Transverse colon (tissue), 4 donors: ENCODE measurements around the gene SYNJ2. TPM values are rescaled to one million over a fixed set of nuclear protein-coding genes. Genes with fewer than 3 reads are reported as not detected.

ENCODE experiments used
- DNase-seq: peaks from one replicate; pipeline ENCODE4 v3.0.0-alpha.2; 2019
- H3K27ac ChIP-seq, 4 donors: fragments of 200-600 bp; sonication (generic); 2 replicates each; pipeline ENCODE4 v1.5.1; 2016 to 2018; ENCODE audit warnings: inconsistent platforms in 4 of 4
- H3K27me3 ChIP-seq: fragments of 200-600 bp; sonication (generic); 2 replicates; pipeline ENCODE4 v1.5.1; 2017; ENCODE audit warnings: inconsistent platforms
- H3K36me3 ChIP-seq, 4 donors: fragments of 200-600 bp; sonication (generic); 2 replicates each; pipeline ENCODE4 v1.5.1; 2017 to 2019; ENCODE audit warnings: inconsistent platforms in 4 of 4
- H3K4me1 ChIP-seq, 4 donors: fragments of 200-600 bp; sonication (generic); 2 replicates each; pipeline ENCODE4 v1.5.1; 2017 to 2020; ENCODE audit warnings: inconsistent platforms in 4 of 4
- H3K4me3 ChIP-seq, 4 donors: fragments of 200-600 bp; sonication (generic); 1 replicate in 1 of 4; 2 replicates in 3 of 4; pipeline versions ENCODE4 v1.5.1 to v1.6.1; 2017 to 2019; ENCODE audit warnings: inconsistent platforms in 4 of 4
- H3K9me3 ChIP-seq, 2 donors: fragments of 200-600 bp; sonication (generic); 2 replicates each; pipeline ENCODE4 v1.5.1; 2017 to 2019; ENCODE audit warnings: inconsistent platforms in 2 of 2
- EP300 ChIP-seq: sonication (generic); formaldehyde crosslinking; IDR thresholded peaks from one replicate; pipeline ENCODE4 v1.6.1; 2017; ENCODE audit warnings: antibody characterized with exemption, low read depth
- POLR2A ChIP-seq: fragments of 450-650 bp; IDR thresholded peaks from one replicate; pipeline ENCODE4 v1.6.1; 2016; ENCODE audit warnings: antibody characterized with exemption, mild to moderate bottlenecking, moderate library complexity
- POLR2AphosphoS5 ChIP-seq, 3 donors: sonication (generic); formaldehyde crosslinking; IDR thresholded peaks; one replicate each; pipeline ENCODE4 v1.6.1; 2016; ENCODE audit warnings: antibody characterized with exemption in 3 of 3
- WGBS, 2 donors: methylation state at CpG; one replicate each; pipeline ENCODE4 v1.1.5; 2018; ENCODE audit warnings: low coverage in 1 of 2; 5-methylcytosine and 5-hydroxymethylcytosine counted together
- in situ Hi-C, 4 donors: fragments of 200-750 bp; cut with MboI; loops; one replicate each; pipeline versions ENCODE4 v1.15.0 to v1.15.1; 2017; ENCODE audit warnings: low sequenced_read_pairs in 3 of 4, low pct_ligation_motif_present in 1 of 4, low pct_unique_long_range_greater_than_20kb in 1 of 4
- intact Hi-C: fragments of 100-400 bp; cut with DNase I; formaldehyde crosslinking; loops from one replicate; pipeline ENCODE4 v1.15.1; 2023; ENCODE audit warnings: low total_unique reads
- total RNA-seq, 4 donors: library from RNA; depleted of rRNA; stranded (reverse); fragments of >200 nt; gene quantifications; one replicate each; pipeline ENCODE4 v1.1.0, GENCODE V29; 2016
- TF ChIP-seq, protein P1 (sequence below), 5 experiments: fragments of 200-600 bp in 3 of 5; fragments of 450-650 bp in 2 of 5; sonication (generic) in 3 of 5; IDR thresholded peaks; 1 replicate in 2 of 5; 2 replicates in 3 of 5; pipeline ENCODE4 v1.5.1; 2016 to 2017; ENCODE audit warnings: antibody characterized with exemption in 5 of 5, inconsistent platforms in 3 of 5, mild to moderate bottlenecking in 2 of 5, moderate library complexity in 1 of 5

Gene SYNJ2
- total RNA-seq, 4 donors from 2014 or later = 27.8 to 42.6 (median 31.8) TPM

DNA sequence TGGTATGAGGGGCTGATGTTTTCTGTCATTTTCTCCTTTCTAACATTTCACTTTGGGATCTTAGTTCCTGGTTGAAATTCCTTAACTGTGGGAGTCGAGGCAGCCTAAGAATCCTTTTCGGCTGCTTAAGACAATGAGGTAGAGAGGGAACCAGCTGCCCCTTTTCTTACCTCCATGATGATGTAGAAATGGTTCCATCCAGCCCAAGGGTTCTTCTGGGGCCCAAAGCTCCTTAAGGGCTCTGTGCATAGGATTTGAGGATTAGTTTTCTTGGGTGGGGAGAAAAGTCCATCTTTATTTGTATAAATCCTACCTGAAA, 33.5 kb downstream of the SYNJ2 start:
- no peaks in the 10 kb centered on the region for H3K9me3 ChIP-seq
- DNase-seq = no peak
- H3K27me3 ChIP-seq = no peaks in the 10 kb centered on the region
- intact Hi-C loops = no loop called here
- WGBS, 2 donors = 88 to 100% methylated on average over 1 to 2 of the region's 2 CpGs
- H3K36me3 ChIP-seq = no peaks in the 10 kb centered on the region
- no peak overlapping the region for H3K4me3 ChIP-seq
- no peak overlapping the region for H3K27ac ChIP-seq
- H3K4me1 ChIP-seq = peaks cover 0 to 18% (median 6%) of the 10 kb centered on the region in 4 donors
- no peak for TF ChIP-seq POLR2AphosphoS5 (IDR thresholded peaks at IDR 0.05)
- TF ChIP-seq POLR2A = no peak
- TF ChIP-seq, protein P1, sequence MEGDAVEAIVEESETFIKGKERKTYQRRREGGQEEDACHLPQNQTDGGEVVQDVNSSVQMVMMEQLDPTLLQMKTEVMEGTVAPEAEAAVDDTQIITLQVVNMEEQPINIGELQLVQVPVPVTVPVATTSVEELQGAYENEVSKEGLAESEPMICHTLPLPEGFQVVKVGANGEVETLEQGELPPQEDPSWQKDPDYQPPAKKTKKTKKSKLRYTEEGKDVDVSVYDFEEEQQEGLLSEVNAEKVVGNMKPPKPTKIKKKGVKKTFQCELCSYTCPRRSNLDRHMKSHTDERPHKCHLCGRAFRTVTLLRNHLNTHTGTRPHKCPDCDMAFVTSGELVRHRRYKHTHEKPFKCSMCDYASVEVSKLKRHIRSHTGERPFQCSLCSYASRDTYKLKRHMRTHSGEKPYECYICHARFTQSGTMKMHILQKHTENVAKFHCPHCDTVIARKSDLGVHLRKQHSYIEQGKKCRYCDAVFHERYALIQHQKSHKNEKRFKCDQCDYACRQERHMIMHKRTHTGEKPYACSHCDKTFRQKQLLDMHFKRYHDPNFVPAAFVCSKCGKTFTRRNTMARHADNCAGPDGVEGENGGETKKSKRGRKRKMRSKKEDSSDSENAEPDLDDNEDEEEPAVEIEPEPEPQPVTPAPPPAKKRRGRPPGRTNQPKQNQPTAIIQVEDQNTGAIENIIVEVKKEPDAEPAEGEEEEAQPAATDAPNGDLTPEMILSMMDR (IDR thresholded peaks at IDR 0.05) = no peak
- no peak for TF ChIP-seq EP300
- in situ Hi-C loops = no loop called here

DNA sequence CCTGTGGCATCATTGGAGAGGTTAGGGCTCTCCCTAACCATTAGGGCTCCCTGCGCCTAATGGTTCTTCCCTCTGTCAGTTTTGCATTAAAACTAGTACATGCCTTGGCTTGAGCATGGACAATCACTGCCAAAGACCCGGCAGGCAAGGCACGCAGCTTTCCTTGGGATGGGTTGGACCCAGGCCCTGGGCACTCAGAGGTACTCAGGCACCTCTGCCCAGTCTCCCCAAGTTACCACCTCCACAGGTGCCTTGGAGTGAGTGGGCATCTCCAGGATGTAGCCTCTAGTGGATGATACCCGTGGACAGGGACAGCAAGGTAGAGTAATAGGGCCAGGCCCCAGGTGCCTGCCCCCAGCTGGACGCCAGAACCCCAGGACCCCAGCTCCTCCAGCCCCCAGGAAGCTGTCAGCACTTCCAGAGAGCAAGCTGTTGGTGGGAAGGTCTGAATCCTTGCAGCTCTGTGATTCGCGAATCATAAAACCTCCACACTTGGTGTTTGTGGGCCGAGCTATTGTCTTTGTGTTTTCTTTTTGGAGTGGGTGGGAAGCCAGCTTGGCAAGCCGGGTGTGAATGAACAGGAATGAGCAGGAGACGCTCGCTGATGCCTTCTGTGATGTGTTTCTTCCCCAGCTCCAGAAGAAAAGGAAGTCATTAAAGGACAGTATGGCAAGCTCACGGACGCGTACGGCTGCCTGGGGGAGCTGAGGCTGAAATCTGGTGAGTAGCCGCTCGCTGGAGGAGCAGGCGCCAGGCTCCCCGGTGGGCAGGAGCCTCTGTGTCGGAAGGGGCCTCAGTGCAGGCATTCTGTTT, 35.1 kb downstream of the SYNJ2 start:
- Histone ChIP-seq H3K36me3 (no peaks in the 10 kb centered on the region), H3K27me3 (no peaks in the 10 kb centered on the region), H3K4me3 (no peak overlapping the region), H3K27ac (no peak overlapping the region), H3K4me1 (peaks cover 0 to 11% (median under 1%) of the 10 kb centered on the region in 4 donors), H3K9me3 (no peaks in the 10 kb centered on the region)
- DNase-seq = no peak
- 87 to 89% methylated on average over 9 to 20 of the region's 20 CpGs for WGBS, 2 donors
- TF ChIP-seq POLR2A (no peak), POLR2AphosphoS5 (IDR thresholded peaks at IDR 0.05) (no peak), EP300 (no peak)
- TF ChIP-seq, protein P1 (IDR thresholded peaks at IDR 0.05) = no peak
- intact Hi-C loops = no loop called here
- in situ Hi-C loops = no loop called here

DNA sequence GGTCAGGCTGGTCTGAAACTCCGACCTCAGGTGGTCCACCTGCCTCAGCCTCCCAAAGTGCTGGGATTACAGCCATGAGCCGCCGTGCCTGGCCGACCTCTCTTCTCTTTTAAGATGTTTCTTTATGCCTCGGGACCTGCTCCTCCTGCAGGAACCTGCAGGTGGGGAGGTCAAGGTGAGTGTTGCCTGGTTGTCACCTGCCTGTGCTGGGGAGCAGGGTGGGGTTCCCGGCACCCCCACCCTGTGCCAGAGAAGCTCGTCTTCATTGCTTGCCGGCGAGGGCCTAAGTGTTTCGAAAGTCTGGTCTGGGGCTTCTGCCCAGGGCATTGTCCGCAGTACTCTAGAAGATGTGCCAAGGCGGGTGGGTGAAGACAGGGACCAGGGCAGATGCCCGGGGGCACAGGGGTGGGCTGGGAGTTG, 36.0 kb downstream of the SYNJ2 start:
- H3K27me3 ChIP-seq = no peaks in the 10 kb centered on the region

DNA sequence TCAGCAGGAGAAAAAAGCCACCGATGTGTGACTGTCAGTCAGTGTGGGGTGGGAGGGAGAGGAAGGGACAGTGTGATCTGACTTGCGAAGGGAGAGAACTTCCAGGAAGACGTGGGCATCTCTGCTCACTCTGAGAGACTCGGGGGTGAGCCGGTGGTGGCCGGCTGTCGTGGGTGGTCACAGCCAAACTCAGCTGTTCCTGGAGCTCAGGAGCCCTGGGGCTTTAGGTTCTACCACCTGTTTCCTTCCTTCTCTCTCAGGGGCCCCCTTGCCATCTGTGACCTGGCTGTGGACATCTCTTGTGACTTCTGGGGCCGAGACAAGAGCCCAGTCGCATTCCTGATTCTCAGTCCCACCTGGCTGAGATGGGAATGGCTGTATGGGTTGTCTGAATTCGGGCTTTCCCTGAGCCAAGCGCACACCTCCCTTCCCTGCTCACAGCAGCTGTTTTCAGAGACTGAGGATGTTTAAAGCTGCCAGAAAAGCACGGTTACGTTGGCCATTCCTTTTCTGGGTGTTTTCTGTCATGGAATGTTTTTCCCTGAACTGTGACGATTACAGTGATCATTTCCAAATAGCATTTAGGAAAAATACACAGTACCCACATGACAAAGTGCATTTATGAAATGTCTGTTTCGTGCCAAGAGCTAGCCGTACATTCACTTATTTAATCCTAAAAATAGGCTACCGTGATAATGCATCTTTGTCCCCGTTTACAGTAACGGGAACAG, 36.5 kb downstream of the SYNJ2 start:
- no peak for DNase-seq
- Histone ChIP-seq H3K36me3 (no peaks in the 10 kb centered on the region), H3K27me3 (no peaks in the 10 kb centered on the region), H3K27ac (peak overlapping the region; percentile 43 to 61 (median 58)), H3K9me3 (no peaks in the 10 kb centered on the region), H3K4me3 (no peak overlapping the region), H3K4me1 (peaks cover 0 to 11% (median 0%) of the 10 kb centered on the region in 4 donors)
- WGBS, 2 donors = 70 to 84% methylated on average over 8 to 19 of the region's 19 CpGs
- intact Hi-C loops = no loop called here
- TF ChIP-seq POLR2A (no peak), EP300 (peak; percentile 63), POLR2AphosphoS5 (IDR thresholded peaks at IDR 0.05) (peak in 1 of 3 donors; percentile 35)
- TF ChIP-seq, protein P1 (IDR thresholded peaks at IDR 0.05) = no peak
- in situ Hi-C loops = no loop called here

More for the DNA sequence above, 36.0 kb downstream of the SYNJ2 start:
- in situ Hi-C loops = no loop called here
- Histone ChIP-seq H3K27ac (peak overlapping the region; percentile 12 to 61 (median 49)), H3K36me3 (no peaks in the 10 kb centered on the region), H3K4me3 (no peak overlapping the region), H3K4me1 (peaks cover 0 to 11% (median 0%) of the 10 kb centered on the region in 4 donors), H3K9me3 (no peaks in the 10 kb centered on the region)
- no peak for DNase-seq
- WGBS, 2 donors = 95 to 100% methylated on average over 5 to 13 of the region's 13 CpGs
- TF ChIP-seq POLR2A (no peak), EP300 (no peak), POLR2AphosphoS5 (IDR thresholded peaks at IDR 0.05) (no peak)
- TF ChIP-seq, protein P1 (IDR thresholded peaks at IDR 0.05) = no peak
- intact Hi-C loops = no loop called here
